ENCODE results near the gene CFHR4. TPM values are rescaled to one million over a fixed set of nuclear protein-coding genes. Genes with fewer than 3 reads are reported as not detected.
A peak's percentile ranks its signal among the peaks of the same experiment; 100 is the strongest.
"Not testable (repeated sequence)": the region's sequence is repeated elsewhere in the genome, so short reads cannot be mapped to it uniquely, and the experiment has no call there.

The CFHR4 gene
- total and polyA plus RNA-seq, 2 experiments from 2014 or later: 0.21 to 3.4 TPM

DNA sequence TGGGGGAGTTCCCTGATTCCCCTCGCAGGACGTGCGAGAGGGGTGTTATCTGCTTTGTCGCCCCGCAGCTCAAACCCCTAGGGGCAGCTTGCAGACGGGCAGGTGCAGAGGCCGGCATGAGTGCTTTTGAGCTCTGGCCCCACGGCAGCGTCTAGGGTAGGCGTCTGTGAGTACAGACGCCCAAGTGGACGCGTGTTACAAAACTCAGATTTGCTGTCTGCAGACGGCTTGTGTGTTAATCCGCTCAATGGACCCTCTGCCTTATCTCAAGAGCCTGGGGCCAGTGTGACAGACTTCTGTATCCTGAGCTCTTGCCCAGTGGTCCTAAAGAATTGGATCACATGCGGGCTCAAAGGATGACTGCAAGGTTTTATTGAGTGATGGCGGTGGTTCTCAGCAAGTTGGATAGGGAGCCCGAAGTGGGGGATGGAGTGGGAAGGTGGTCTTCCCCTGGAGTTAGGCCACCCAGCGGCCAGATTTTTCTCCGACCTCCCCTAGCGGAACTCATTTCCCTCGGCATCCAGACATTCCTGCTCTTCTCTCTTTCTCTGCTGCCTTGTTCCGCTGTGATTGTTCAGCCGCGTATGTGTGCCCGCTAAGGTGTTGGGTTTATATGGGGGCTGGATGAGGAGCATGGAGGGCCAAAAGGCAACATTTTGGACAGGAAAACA, 9.4 kb downstream of the CFHR4 start:
- H2AFZ ChIP-seq: no peak overlapping the region
- no peaks in the 10 kb centered on the region for H3K27me3 ChIP-seq

DNA sequence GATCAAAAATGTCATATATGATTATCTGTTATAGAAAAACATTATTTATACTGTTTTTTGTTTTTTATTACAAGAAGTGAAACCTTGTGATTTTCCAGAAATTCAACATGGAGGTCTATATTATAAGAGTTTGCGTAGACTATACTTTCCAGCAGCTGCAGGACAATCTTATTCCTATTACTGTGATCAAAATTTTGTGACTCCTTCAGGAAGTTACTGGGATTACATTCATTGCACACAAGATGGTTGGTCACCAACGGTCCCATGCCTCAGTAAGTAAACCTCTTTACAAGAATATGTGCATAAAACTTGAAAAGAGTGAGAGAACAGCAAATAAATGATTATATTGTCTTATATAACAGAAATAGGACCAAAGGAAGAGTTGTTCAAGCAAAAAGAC, 14.5 kb downstream of the CFHR4 start:
- Histone ChIP-seq H3K27me3 (no peaks in the 10 kb centered on the region), H3K9me3 (ENCODE audit: low read depth) (no peaks in the 10 kb centered on the region), H3K36me3 (replicated peaks; ENCODE audit: insufficient read depth, low read depth) (no peaks in the 10 kb centered on the region), H3K9me2 (replicated peaks; ENCODE audit: insufficient read depth) (no peaks in the 10 kb centered on the region), H3K79me2 (no peaks in the 10 kb centered on the region), H3K4me1 (ENCODE audit: insufficient read depth) (no peaks in the 10 kb centered on the region), H3K4me3 (no peak overlapping the region), H4K20me1 (ENCODE audit: insufficient read depth, poor library complexity, severe bottlenecking) (no peaks in the 10 kb centered on the region), H3K27ac (no peak overlapping the region), H2AFZ (no peak overlapping the region), H3K4me2 (no peak overlapping the region)
- DNase-seq (ENCODE audit: low spot score): no peak
- 88% methylated on average over 2 of the region's 2 CpGs for WGBS (ENCODE audit: low lambda C conversion rate, missing lambda C conversion rate)
- TF ChIP-seq, protein P1, sequence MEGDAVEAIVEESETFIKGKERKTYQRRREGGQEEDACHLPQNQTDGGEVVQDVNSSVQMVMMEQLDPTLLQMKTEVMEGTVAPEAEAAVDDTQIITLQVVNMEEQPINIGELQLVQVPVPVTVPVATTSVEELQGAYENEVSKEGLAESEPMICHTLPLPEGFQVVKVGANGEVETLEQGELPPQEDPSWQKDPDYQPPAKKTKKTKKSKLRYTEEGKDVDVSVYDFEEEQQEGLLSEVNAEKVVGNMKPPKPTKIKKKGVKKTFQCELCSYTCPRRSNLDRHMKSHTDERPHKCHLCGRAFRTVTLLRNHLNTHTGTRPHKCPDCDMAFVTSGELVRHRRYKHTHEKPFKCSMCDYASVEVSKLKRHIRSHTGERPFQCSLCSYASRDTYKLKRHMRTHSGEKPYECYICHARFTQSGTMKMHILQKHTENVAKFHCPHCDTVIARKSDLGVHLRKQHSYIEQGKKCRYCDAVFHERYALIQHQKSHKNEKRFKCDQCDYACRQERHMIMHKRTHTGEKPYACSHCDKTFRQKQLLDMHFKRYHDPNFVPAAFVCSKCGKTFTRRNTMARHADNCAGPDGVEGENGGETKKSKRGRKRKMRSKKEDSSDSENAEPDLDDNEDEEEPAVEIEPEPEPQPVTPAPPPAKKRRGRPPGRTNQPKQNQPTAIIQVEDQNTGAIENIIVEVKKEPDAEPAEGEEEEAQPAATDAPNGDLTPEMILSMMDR (IDR thresholded peaks at IDR 0.05; ENCODE audit: poor library complexity): no peak
- TF ChIP-seq EZH2phosphoT487 (IDR thresholded peaks at IDR 0.05; ENCODE audit: low read depth, severe bottlenecking, unreplicated experiment) (no peak), EZH2 (IDR thresholded peaks at IDR 0.05; ENCODE audit: borderline replicate concordance) (no peak)

More for the DNA sequence above, 9.4 kb downstream of the CFHR4 start:
- no peaks in the 10 kb centered on the region for H3K79me2 ChIP-seq
- no peaks in the 10 kb centered on the region for H3K36me3 ChIP-seq (replicated peaks; ENCODE audit: insufficient read depth, low read depth)
- no peak for DNase-seq (ENCODE audit: low spot score)
- 64% methylated on average over 26 of the region's 26 CpGs for WGBS (ENCODE audit: low lambda C conversion rate, missing lambda C conversion rate)
- H3K4me1 ChIP-seq (ENCODE audit: insufficient read depth): no peaks in the 10 kb centered on the region
- TF ChIP-seq EZH2phosphoT487 (IDR thresholded peaks at IDR 0.05; ENCODE audit: low read depth, severe bottlenecking, unreplicated experiment) (no peak), EZH2 (IDR thresholded peaks at IDR 0.05; ENCODE audit: borderline replicate concordance) (no peak)
- TF ChIP-seq, protein P1 (IDR thresholded peaks at IDR 0.05; ENCODE audit: poor library complexity): no peak
- H3K9me2 ChIP-seq (replicated peaks; ENCODE audit: insufficient read depth): no peaks in the 10 kb centered on the region
- peak overlapping the region; percentile 56 for H3K4me2 ChIP-seq
- no peaks in the 10 kb centered on the region for H4K20me1 ChIP-seq (ENCODE audit: insufficient read depth, poor library complexity, severe bottlenecking)
- H3K27ac ChIP-seq: no peak overlapping the region
- H3K9me3 ChIP-seq (ENCODE audit: low read depth): no peaks in the 10 kb centered on the region
- no peak overlapping the region for H3K4me3 ChIP-seq

DNA sequence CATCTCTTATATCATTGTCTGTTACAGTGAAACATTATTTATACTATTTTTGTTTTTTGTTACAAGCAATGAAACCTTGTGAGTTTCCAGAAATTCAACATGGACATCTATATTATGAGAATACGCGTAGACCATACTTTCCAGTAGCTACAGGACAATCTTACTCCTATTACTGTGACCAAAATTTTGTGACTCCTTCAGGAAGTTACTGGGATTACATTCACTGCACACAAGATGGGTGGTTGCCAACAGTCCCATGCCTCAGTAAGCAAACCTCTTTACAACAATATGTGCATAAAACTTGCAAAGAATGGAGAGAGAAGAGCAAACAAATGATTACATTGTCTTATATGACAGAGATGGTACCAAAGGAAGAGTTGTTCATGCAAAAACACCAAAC, 22.4 kb downstream of the CFHR4 start:
- Histone ChIP-seq H3K4me3 (no peak overlapping the region), H3K4me1 (ENCODE audit: insufficient read depth) (no peaks in the 10 kb centered on the region), H3K9me2 (replicated peaks; ENCODE audit: insufficient read depth) (no peaks in the 10 kb centered on the region), H3K4me2 (no peak overlapping the region), H3K27ac (no peak overlapping the region), H3K79me2 (no peaks in the 10 kb centered on the region), H2AFZ (no peak overlapping the region), H4K20me1 (ENCODE audit: insufficient read depth, poor library complexity, severe bottlenecking) (no peaks in the 10 kb centered on the region), H3K27me3 (no peaks in the 10 kb centered on the region), H3K9me3 (ENCODE audit: low read depth) (no peaks in the 10 kb centered on the region), H3K36me3 (replicated peaks; ENCODE audit: insufficient read depth, low read depth) (no peaks in the 10 kb centered on the region)
- no peak for DNase-seq (ENCODE audit: low spot score)
- no peak for TF ChIP-seq EZH2phosphoT487 (IDR thresholded peaks at IDR 0.05; ENCODE audit: low read depth, severe bottlenecking, unreplicated experiment)
- TF ChIP-seq, protein P1 (IDR thresholded peaks at IDR 0.05; ENCODE audit: poor library complexity): no peak
- TF ChIP-seq EZH2 (IDR thresholded peaks at IDR 0.05; ENCODE audit: borderline replicate concordance): no peak
- WGBS (ENCODE audit: low lambda C conversion rate, missing lambda C conversion rate): 95% methylated on average over 2 of the region's 2 CpGs

DNA sequence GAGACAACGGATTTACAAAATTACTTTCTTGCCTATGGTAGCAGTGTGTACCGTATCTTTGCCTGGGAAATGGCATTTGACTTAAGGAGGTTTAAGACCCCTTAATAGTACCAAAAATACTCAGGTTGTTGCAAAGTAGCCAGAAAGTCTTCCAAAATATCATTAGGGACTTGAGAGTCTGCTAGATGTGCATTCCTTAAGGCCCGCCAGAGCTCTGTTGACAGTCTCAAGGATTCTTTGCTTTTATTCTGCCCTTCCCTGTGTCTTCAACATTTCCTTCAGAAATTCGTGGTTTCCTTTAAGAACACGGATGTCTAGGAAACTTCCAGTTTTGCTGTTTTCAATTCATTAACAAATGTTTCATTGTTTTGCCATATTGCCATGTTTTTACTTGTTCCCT, 24.4 kb downstream of the CFHR4 start:
- 58% methylated on average over 5 of the region's 5 CpGs for WGBS (ENCODE audit: low lambda C conversion rate, missing lambda C conversion rate)

DNA sequence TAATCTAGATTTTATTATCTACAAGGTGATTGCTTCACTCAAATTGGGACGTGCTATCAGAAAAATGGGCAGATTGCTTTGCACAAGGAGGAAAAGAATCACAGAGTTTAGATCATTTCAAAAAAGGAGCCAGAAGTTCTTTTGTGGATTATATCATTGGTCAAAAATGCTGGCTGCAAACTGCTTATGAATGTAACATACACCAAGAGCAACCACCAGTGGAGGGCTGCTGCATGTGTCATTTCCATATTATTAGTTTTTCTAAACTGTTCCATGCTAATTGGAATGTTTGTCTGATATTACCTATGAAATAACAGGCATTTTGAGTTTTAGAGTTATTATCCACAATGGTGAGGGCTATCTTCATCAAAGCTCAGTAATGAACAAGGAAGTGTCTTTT, 39.0 kb downstream of the CFHR4 start:
- H3K4me3 ChIP-seq; H3K9me3 ChIP-seq (ENCODE audit: low read depth); H3K27ac ChIP-seq; DNase-seq (ENCODE audit: low spot score); H3K36me3 ChIP-seq (replicated peaks; ENCODE audit: insufficient read depth, low read depth); H3K79me2 ChIP-seq; H4K20me1 ChIP-seq (ENCODE audit: insufficient read depth, poor library complexity, severe bottlenecking); H3K4me1 ChIP-seq (ENCODE audit: insufficient read depth); H3K9me2 ChIP-seq (replicated peaks; ENCODE audit: insufficient read depth); H3K4me2 ChIP-seq; H2AFZ ChIP-seq; H3K27me3 ChIP-seq: not testable (repeated sequence)
- 84% methylated on average over 1 of the region's 1 CpG for WGBS (ENCODE audit: low lambda C conversion rate, missing lambda C conversion rate)

More for the DNA sequence above, 24.4 kb downstream of the CFHR4 start:
- not testable (repeated sequence) for H4K20me1 ChIP-seq (ENCODE audit: insufficient read depth, poor library complexity, severe bottlenecking); H3K36me3 ChIP-seq (replicated peaks; ENCODE audit: insufficient read depth, low read depth); H2AFZ ChIP-seq; H3K27ac ChIP-seq; H3K27me3 ChIP-seq; H3K4me1 ChIP-seq (ENCODE audit: insufficient read depth); H3K9me3 ChIP-seq (ENCODE audit: low read depth); H3K4me2 ChIP-seq; H3K4me3 ChIP-seq; H3K79me2 ChIP-seq; H3K9me2 ChIP-seq (replicated peaks; ENCODE audit: insufficient read depth); DNase-seq (ENCODE audit: low spot score)

DNA sequence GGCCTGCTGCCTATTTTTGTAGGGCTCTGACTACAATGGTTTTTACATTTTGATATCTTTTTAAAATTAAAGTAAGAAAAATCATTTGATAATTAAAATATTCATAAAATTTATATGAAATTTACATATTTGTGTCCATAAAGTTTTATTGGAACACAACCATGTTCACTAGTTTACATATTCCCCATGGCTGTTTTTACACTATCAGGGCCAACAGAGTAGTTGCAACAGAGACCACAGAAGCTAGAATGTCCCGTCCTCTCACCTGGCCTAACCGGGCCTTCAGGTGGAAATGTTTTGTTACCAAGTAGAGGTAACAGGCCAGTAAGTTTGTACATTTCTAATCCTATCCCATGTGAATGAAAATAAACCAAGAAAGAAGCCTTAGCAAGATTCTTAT, 45.0 kb downstream of the CFHR4 start:
- not testable (repeated sequence) for H3K9me2 ChIP-seq (replicated peaks; ENCODE audit: insufficient read depth); H3K4me1 ChIP-seq (ENCODE audit: insufficient read depth); DNase-seq (ENCODE audit: low spot score); H3K79me2 ChIP-seq; H3K36me3 ChIP-seq (replicated peaks; ENCODE audit: insufficient read depth, low read depth); H2AFZ ChIP-seq; H4K20me1 ChIP-seq (ENCODE audit: insufficient read depth, poor library complexity, severe bottlenecking); H3K27me3 ChIP-seq; H3K27ac ChIP-seq; H3K4me3 ChIP-seq; H3K9me3 ChIP-seq (ENCODE audit: low read depth); H3K4me2 ChIP-seq
- WGBS (ENCODE audit: low lambda C conversion rate, missing lambda C conversion rate): 91% methylated on average over 2 of the region's 2 CpGs
